LNCAP (cell line): ENCODE data around the gene SERBP1.

ENCODE experiments used
- CTCF ChIP-seq: fragments of 450-650 bp; IDR thresholded peaks from 2 replicates; pipeline ENCODE4 v1.5.1; 2017; ENCODE audit warnings: mild to moderate bottlenecking

SERBP1 gene

GRCh38 chr1:67381154-67381553, 49.0 kb downstream of the SERBP1 start:
- no peak for TF ChIP-seq CTCF

DNA sequence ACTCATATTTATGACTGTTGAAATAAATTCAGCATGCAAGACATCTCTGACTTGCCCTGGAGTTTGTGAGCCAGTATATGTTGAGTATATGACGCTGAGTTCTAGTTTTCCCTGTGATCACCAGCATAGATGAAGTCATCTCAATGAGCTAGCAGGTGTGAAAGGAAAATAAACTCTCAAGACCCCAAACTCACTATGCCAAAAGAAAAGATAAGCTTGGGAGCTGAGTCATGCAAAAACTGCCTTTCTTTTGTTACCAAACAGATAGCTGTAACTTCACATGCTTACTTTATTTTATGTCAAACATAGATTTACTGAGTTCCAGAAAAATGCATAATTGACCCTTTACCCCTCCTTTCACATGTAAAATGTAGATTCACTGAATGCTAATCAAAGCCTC, 52.9 kb downstream of the SERBP1 start:
- no peak for TF ChIP-seq CTCF

GRCh38 chr1:67376381-67376780, 53.8 kb downstream of the SERBP1 start:
- no peak for TF ChIP-seq CTCF

DNA sequence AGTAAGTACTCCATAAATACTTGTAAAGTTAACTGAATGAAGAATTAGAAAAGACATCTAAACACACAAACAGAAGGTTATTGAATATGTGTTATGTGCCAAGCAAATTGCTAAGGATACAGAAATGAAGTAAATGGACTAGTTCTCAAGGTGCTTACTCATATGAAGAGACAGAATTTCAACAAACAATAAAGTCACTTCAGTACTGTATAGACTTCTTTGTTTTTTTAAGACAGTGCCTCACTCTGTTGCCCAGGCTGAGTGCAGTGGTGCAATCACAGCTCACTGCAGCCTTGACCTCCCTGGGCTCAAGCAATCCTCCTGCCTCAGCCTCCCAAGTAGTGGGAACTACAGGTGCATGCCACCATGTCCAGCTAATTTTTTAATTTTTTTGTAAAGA, 57.3 kb downstream of the SERBP1 start:
- TF ChIP-seq CTCF = no peak

DNA sequence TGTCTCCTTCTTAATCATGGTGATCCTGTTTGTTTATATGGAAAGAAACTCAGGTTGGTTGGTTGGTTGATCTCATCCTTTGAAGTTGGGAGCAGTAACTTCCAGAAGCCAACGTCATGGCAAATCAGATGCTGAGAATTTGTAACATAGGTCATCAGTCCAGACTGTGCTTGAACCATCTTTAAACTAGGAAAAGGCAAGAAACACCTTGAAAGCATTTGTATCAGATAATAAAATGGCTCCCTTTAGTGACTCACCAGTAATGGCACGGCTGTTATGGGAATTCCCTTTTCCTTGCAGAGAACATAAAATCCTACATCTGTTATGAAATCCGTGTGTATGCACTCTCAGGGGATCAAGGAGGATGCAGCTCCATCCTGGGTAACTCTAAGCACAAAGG, 58.1 kb downstream of the SERBP1 start:
- no peak for TF ChIP-seq CTCF

GRCh38 chr1:67371681-67372080, 58.5 kb downstream of the SERBP1 start:
- TF ChIP-seq CTCF = no peak

DNA sequence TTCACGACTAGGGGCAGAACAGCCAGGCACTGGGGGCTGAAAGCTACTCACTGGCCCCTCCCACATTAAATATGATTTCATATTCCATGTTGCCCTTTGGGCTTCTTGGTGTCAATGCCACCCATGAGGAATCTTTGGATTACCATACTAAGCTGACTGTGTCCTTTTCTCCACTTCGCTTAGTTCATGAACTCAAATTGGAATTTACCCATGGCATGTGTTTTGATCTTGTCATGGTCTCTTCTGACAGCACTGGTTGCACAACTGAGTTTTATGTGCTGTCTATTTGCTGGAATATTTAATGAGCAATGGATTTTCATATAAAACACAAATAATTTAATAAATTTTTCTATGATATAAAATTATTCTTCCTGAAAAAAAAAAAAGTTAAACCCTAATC, 59.2 kb downstream of the SERBP1 start:
- TF ChIP-seq CTCF = no peak

DNA sequence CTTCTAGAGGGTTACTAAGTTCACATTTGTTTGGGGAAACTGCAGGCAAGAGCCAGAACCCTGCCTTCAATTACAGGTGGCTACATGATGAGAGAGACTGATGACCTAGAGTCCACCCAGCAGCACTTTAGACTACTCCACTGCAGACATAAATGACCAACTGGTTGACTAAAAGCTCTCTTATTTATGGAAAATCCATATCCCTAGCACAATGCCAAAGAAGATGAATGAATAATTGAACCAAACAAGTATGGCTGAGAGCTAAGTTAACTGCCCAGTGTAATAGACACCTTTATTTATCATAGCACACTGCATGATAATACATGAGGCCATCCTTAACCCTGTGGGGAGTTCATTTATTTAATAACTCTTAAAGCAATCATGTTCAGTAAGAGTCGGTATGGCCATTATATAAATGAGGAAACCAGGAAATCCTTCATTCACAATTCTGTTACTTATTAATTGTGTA, 62.1 kb downstream of the SERBP1 start:
- no peak for TF ChIP-seq CTCF
